ENCODE results near the gene NEU4.
A peak's percentile ranks its signal among the peaks of the same experiment; 100 is the strongest.

Gene NEU4

GRCh38 chr2:241835611-241836010 is 26.6 kb downstream of the NEU4 start:
- peak in 1 of 2 experiments; percentile 15 for DNase-seq

DNA sequence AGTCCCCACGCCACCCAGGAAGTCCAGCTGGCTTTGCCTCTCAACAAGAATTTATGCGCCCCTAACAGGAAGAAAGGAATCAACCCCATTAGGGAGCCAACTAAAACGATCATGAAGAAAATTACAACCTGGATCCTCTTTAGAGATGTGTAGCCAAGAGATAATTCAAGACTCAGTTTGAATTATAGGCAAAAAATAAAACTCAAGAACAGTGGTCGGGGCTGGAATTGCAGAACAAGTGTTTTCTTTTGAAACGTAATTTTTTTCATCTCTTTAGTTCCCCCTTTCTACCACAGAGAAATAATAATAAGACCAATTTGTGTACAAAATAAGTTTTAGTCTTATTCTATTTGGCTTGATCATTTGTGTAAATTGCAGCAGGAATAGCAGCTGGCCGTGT is 27.3 kb downstream of the NEU4 start:
- DNase-seq, result no peak

- no peak for DNase-seq
Observed at GRCh38 chr2:241837197-241837965, 28.4 kb downstream of the NEU4 start.

DNA sequence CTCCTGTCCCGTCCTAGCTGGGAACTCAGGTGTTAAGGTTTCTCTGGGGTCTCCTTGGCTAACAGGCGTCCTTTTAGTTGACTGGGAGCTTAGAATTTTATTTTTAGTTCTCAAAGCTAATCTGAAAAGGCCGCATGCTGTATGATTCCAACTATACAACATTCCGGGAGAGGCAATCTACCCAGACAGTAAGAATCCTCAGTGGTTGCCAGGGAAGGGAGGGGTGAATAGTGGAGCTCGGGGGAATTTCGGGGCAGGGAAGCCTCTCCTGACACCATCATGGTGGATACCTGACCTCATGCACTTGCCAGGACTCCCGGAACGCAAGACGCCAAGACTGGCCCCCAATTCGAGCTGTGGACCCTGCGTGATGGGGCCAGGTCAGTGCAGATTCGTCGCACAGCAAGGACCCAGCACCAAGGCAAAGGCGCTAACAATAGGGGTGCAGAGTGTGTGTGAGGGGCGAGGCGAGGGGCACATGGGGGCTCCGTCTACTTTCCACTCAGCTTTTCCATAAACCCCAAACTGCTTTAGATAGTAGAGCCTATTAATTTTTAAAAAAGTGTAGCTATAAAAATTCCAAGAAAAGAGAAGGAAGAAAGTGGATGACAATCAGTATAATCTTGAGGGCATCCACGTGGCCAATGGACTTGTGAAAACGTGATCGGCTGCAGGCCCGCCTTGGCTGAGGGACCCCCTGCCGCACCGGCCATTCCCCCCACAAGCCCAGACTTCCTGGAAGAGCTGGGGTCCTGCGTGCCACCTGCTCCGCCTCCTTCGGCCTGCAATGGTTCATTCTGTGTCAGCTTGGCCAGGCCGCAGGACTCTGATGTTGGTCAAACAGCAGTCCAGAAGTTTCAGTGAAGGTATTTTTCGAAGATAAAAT is 32.4 kb downstream of the NEU4 start:
- peak in 1 of 2 experiments; percentile 12 for DNase-seq

GRCh38 chr2:241842067-241842415 is 33.0 kb downstream of the NEU4 start:
- DNase-seq, result peak in 1 of 2 experiments; percentile 18

GRCh38 chr2:241842620-241843211 is 33.7 kb downstream of the NEU4 start:
- peak; percentile 74 to 75 for DNase-seq

GRCh38 chr2:241843321-241844065 is 34.5 kb downstream of the NEU4 start:
- peak; percentile 39 to 44 for DNase-seq

- DNase-seq, result peak; percentile 89 to 94
Observed at GRCh38 chr2:241844066-241844728, 35.2 kb downstream of the NEU4 start.

GRCh38 chr2:241844831-241845578 is 36.0 kb downstream of the NEU4 start:
- DNase-seq, result peak; percentile 31 to 32

- DNase-seq, result peak; percentile 23 to 30
Observed at GRCh38 chr2:241846406-241846805, 37.4 kb downstream of the NEU4 start.

DNA sequence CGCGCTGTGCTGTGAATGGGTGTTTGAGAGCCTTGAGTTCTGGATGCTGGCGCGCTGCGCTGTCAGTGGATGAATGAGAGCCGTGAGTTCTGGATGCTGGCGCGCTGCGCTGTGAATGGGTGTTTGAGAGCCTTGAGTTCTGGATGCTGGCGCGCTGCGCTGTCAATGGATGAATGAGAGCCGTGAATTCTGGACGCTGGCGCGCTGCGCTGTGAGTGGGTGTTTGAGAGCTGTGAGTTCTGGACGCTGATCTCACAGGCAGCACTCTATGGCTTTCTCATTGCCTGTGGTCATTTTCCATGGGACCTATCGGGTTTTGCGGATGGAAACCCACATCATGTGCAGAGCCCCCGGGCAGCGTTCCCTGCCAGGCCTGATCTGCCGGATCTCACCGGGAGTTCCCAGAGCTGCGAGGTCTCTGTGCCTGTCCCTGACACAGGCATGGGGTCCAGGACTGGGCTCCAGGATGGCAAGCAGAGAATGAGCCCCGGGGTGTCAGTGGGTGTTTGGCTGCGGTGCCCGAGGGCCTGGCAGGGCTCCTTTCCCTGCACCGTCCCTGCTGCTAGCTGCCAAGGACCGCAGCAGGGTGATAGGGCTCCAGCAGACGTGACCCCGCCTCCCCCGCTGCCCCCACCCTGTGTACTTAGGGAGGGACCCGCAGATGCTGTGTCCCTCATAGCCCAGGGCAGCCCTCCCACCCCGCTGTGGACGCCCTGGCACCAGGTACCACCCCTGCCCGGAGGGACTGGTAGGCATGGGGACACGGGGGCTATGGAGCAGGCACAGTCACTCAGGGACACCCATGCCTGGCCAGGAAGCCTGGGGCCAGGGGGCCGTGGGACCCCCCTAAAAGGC is 40.0 kb downstream of the NEU4 start:
- peak in 1 of 2 experiments; percentile 16 for DNase-seq

- peak in 1 of 2 experiments; percentile 17 for DNase-seq
Observed at GRCh38 chr2:241849616-241850543, 40.9 kb downstream of the NEU4 start.

GRCh38 chr2:241850544-241851324 is 41.7 kb downstream of the NEU4 start:
- no peak for DNase-seq

- DNase-seq, result peak in 1 of 2 experiments; percentile 13
Observed at GRCh38 chr2:241851325-241852115, 42.5 kb downstream of the NEU4 start.

GRCh38 chr2:241852116-241852980 is 43.4 kb downstream of the NEU4 start:
- peak in 1 of 2 experiments; percentile 10 for DNase-seq

GRCh38 chr2:241852981-241853631 is 44.1 kb downstream of the NEU4 start:
- DNase-seq, result peak; percentile 12 to 18
